ENCODE data around the gene ADORA2B. TPM values are rescaled to one million over a fixed set of nuclear protein-coding genes. Genes with fewer than 3 reads are reported as not detected.

ADORA2B gene
- total and polyA plus RNA-seq, 2 donors from 2014 or later = 0.60 TPM; not detected in 1

- DNase-seq = peak in 1 of 5 donors; percentile 45
- Histone ChIP-seq H3K9me3 (ENCODE audit: control insufficient read depth in 2 of 3, insufficient read depth in 1 of 3, low read length in 3 of 3) (no peaks in the 10 kb centered on the region), H3K4me1 (ENCODE audit: control insufficient read depth in 2 of 3, insufficient read depth in 2 of 3, low read depth in 1 of 3, low read length in 3 of 3) (peaks cover 0 to 7% (median 0%) of the 10 kb centered on the region in 3 donors), H3K36me3 (ENCODE audit: control insufficient read depth in 2 of 3, insufficient read depth in 3 of 3, low read length in 3 of 3) (no peaks in the 10 kb centered on the region), H3K27me3 (ENCODE audit: control insufficient read depth, insufficient read depth, low read length) (peaks cover 10% of the 10 kb centered on the region), H3K27ac (ENCODE audit: low read depth in 2 of 2, low read length in 2 of 2) (no peak overlapping the region), H3K9ac (ENCODE audit: low read length in 3 of 3) (no peak overlapping the region), H3K4me3 (ENCODE audit: low read length in 3 of 3) (no peak overlapping the region)
- intact Hi-C loops (cut with DNase I) = no loop called here
- TF ChIP-seq CTCF (IDR thresholded peaks at IDR 0.05; ENCODE audit: borderline replicate concordance, extremely low read depth, insufficient read depth) = no peak
- FAIRE-seq = no peak
Measured at GRCh38 chr17:15947271-15947670, 2.3 kb downstream of the ADORA2B start.

- intact Hi-C loops (cut with DNase I) = no loop called here
- H3K4me3 ChIP-seq (ENCODE audit: low read length in 3 of 3) = no peak overlapping the region
- TF ChIP-seq CTCF (IDR thresholded peaks at IDR 0.05; ENCODE audit: borderline replicate concordance, extremely low read depth, insufficient read depth) = no peak
- DNase-seq (peak in 1 of 5 donors; percentile 28), FAIRE-seq (no peak)
- no peak overlapping the region for H3K27ac ChIP-seq (ENCODE audit: low read depth in 2 of 2, low read length in 2 of 2)
- H3K9me3 ChIP-seq (ENCODE audit: control insufficient read depth in 2 of 3, insufficient read depth in 1 of 3, low read length in 3 of 3) = no peaks in the 10 kb centered on the region
- H3K9ac ChIP-seq (ENCODE audit: low read length in 3 of 3) = no peak overlapping the region
- H3K4me1 ChIP-seq (ENCODE audit: control insufficient read depth in 2 of 3, insufficient read depth in 2 of 3, low read depth in 1 of 3, low read length in 3 of 3) = peaks cover 0 to 7% (median 0%) of the 10 kb centered on the region in 3 donors
- H3K36me3 ChIP-seq (ENCODE audit: control insufficient read depth in 2 of 3, insufficient read depth in 3 of 3, low read length in 3 of 3) = no peaks in the 10 kb centered on the region
- H3K27me3 ChIP-seq (ENCODE audit: control insufficient read depth, insufficient read depth, low read length) = peaks cover 10% of the 10 kb centered on the region
Measured at GRCh38 chr17:15947976-15948752, 3.2 kb downstream of the ADORA2B start.

- FAIRE-seq (no peak), DNase-seq (peak in 1 of 5 donors; percentile 52)
- TF ChIP-seq CTCF (IDR thresholded peaks at IDR 0.05; ENCODE audit: borderline replicate concordance, extremely low read depth, insufficient read depth) = no peak
Measured at GRCh38 chr17:15951368-15952047, 6.6 kb downstream of the ADORA2B start.

More at GRCh38 chr17:15951368-15952047, 6.6 kb downstream of the ADORA2B start:
- intact Hi-C loops (cut with DNase I) = no loop called here
- Histone ChIP-seq H3K4me3 (ENCODE audit: low read length in 3 of 3) (no peak overlapping the region), H3K4me1 (ENCODE audit: control insufficient read depth in 2 of 3, insufficient read depth in 2 of 3, low read depth in 1 of 3, low read length in 3 of 3) (no peaks in the 10 kb centered on the region), H3K9me3 (ENCODE audit: control insufficient read depth in 2 of 3, insufficient read depth in 1 of 3, low read length in 3 of 3) (no peaks in the 10 kb centered on the region), H3K36me3 (ENCODE audit: control insufficient read depth in 2 of 3, insufficient read depth in 3 of 3, low read length in 3 of 3) (no peaks in the 10 kb centered on the region), H3K27me3 (ENCODE audit: control insufficient read depth, insufficient read depth, low read length) (no peaks in the 10 kb centered on the region), H3K27ac (ENCODE audit: low read depth in 2 of 2, low read length in 2 of 2) (no peak overlapping the region), H3K9ac (ENCODE audit: low read length in 3 of 3) (no peak overlapping the region)

All from kidney (tissue), 14 donors.